Stimulated activated CD8-positive, alpha-beta memory T cell treated with anti-CD3 and anti-CD28 coated beads, Interleukin-15, amount 100 ng/mL, for 1 hour (primary cell): ENCODE results near the gene KASH5.

Source experiments
- DNase-seq: peaks from one replicate; pipeline ENCODE4 v3.0.0-alpha.2; 2020; ENCODE audit warnings: low read depth

Gene KASH5

GRCh38 chr19:49396738-49397505 lies 8.9 kb downstream of the KASH5 start:
- DNase-seq: no peak

GRCh38 chr19:49398001-49398615 lies 10.1 kb downstream of the KASH5 start:
- DNase-seq: no peak

GRCh38 chr19:49398931-49399330 lies 10.9 kb downstream of the KASH5 start:
- DNase-seq: no peak

- no peak for DNase-seq
Measured at GRCh38 chr19:49400029-49400428, 12.0 kb downstream of the KASH5 start.

- DNase-seq: no peak
Measured at GRCh38 chr19:49403404-49404187, 15.5 kb downstream of the KASH5 start.

- no peak for DNase-seq
Measured at GRCh38 chr19:49407079-49407478, 19.0 kb downstream of the KASH5 start.

- no peak for DNase-seq
Measured at GRCh38 chr19:49407482-49408015, 19.5 kb downstream of the KASH5 start.

GRCh38 chr19:49408816-49409440 lies 20.9 kb downstream of the KASH5 start:
- DNase-seq: no peak

- no peak for DNase-seq
Measured at GRCh38 chr19:49409441-49410029, 21.5 kb downstream of the KASH5 start.

- DNase-seq: no peak
Measured at GRCh38 chr19:49411681-49412326, 23.8 kb downstream of the KASH5 start.

GRCh38 chr19:49413348-49413747 lies 25.3 kb downstream of the KASH5 start:
- DNase-seq: no peak

- DNase-seq: no peak
Measured at GRCh38 chr19:49414256-49414655, 26.2 kb downstream of the KASH5 start.

- DNase-seq: no peak
Measured at GRCh38 chr19:49415102-49415809, 27.2 kb downstream of the KASH5 start.

- no peak for DNase-seq
Measured at GRCh38 chr19:49415810-49416200, 27.8 kb downstream of the KASH5 start.

- no peak for DNase-seq
Measured at GRCh38 chr19:49417088-49417487, 29.0 kb downstream of the KASH5 start.

GRCh38 chr19:49418511-49418910 lies 30.5 kb downstream of the KASH5 start:
- no peak for DNase-seq

GRCh38 chr19:49419173-49419572 lies 31.1 kb downstream of the KASH5 start:
- no peak for DNase-seq

GRCh38 chr19:49420227-49420626 lies 32.2 kb downstream of the KASH5 start:
- DNase-seq: no peak

GRCh38 chr19:49421039-49421877 lies 33.2 kb downstream of the KASH5 start:
- no peak for DNase-seq

- no peak for DNase-seq
Measured at GRCh38 chr19:49421878-49422202, 33.8 kb downstream of the KASH5 start.
